ENCODE measurements around the gene CD59. TPM values are rescaled to one million over a fixed set of nuclear protein-coding genes. Genes with fewer than 3 reads are reported as not detected.

CD59 gene, protein sequence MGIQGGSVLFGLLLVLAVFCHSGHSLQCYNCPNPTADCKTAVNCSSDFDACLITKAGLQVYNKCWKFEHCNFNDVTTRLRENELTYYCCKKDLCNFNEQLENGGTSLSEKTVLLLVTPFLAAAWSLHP
- 15.2 and 16.7 TPM in 2 replicates for total RNA-seq (2014; rRNA removed; shearing (Covaris generic))

DNA sequence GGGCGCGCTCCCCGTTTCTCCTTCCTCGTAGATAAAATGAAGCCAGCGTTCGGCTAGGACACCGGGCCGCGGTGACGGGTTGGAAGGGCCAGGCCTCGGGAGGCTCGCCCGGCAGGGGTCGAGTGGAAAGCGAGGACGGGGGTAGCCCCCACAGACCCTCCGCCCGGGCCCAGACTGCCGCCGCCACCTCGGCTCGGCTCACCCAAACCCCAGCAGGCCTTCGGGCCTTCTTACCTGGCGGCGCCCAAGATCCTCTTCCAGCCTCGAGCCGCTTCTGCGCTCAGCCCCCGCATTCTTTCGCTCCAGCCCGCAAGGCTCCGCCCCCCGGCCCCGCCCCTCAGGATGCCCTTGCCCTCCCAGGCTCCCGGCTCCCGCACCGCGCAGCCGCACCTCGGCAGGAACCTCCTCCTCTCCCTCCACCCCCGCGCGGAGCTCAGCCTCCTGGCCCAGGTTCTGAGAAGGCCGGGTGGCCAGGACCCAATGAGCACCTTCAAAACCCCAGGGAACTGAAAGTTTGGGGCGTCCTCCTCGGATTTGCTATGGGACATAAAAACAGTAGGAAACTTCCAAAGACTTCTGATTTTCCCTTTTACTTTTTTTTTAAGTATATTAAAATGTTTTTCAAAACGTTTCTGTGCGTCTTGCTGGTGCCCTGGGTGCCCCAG is at the start of gene CD59:
CD59 (minus strand) TSS at position 276 of the 665 bp plus-strand sequence. CDS start 13,978 bp downstream, outside the sequence.
- peak; percentile 98 for DNase-seq
- Histone ChIP-seq H3K27me3 (ENCODE audit: control insufficient read depth, insufficient read depth, low read length) (peaks cover 14% of the 10 kb centered on the region; the same call in 1 of the 2 replicates), H3K36me3 (replicated peaks; ENCODE audit: control insufficient read depth, insufficient read depth, low read length) (no peaks in the 10 kb centered on the region), H3K4me3 (ENCODE audit: insufficient read depth, low read depth, low read length) (peak within 1 kb of the TSS; percentile 80)

DNA sequence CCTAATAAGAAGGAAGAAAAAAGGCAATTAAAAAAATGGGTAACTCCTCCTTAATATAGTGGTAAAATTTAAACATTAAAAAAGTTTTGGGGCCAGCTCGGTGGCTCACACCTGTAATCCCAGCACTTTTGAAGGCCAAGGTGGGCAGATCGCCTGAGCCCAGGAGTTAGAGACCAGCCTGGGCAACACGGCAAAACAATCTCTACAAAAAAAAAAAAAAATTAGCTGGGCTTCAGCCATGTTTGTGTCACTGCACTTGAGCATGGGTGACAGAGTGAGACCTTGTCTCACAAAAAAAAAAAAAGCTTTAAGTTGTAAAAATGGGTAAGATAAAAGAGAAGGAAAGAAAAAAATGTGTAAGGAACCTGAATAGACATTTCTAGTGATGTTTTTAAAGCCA is 49.4 kb upstream of the CD59 start:
- no peaks in the 10 kb centered on the region for H3K36me3 ChIP-seq (replicated peaks; ENCODE audit: control insufficient read depth, insufficient read depth, low read length)
- no peaks in the 10 kb centered on the region for H3K27me3 ChIP-seq (ENCODE audit: control insufficient read depth, insufficient read depth, low read length)
- H3K4me3 ChIP-seq (ENCODE audit: insufficient read depth, low read depth, low read length) = no peak overlapping the region
- DNase-seq = no peak

DNA sequence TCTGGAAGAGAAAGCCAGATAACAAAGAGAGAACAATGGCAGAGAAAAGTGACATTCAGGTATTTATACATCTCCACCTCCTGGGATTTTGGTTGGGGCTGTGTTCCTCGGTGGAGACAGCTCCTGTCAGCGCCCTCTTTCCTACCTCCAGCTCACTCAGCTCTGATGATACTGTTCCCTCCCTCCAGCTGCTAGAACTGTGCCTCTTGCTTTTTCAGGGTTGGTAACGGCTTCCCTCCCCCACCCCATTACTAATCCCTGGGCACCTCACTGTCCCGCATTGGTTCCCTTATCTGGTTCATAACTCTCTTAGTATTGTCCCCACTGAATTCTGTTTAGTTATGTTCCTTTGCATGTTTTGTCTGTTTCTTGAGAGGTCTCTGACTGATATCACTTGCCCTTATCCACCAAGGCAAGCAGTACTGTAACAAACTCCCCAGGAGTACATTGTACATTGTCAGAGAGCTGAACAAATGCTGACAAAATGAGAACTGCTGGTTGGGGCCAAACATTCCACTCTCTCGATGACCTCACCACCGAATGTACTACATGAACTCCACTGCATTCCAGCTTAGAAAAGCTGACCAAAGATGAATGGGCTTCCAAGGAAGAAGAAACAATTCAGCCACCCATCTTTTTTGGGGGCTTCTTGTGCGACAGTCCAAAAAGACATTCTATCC is 43.8 kb upstream of the CD59 start:
- Histone ChIP-seq H3K36me3 (replicated peaks; ENCODE audit: control insufficient read depth, insufficient read depth, low read length) (no peaks in the 10 kb centered on the region), H3K4me3 (ENCODE audit: insufficient read depth, low read depth, low read length) (no peak overlapping the region), H3K27me3 (ENCODE audit: control insufficient read depth, insufficient read depth, low read length) (peaks cover 8% of the 10 kb centered on the region)
- no peak for DNase-seq

DNA sequence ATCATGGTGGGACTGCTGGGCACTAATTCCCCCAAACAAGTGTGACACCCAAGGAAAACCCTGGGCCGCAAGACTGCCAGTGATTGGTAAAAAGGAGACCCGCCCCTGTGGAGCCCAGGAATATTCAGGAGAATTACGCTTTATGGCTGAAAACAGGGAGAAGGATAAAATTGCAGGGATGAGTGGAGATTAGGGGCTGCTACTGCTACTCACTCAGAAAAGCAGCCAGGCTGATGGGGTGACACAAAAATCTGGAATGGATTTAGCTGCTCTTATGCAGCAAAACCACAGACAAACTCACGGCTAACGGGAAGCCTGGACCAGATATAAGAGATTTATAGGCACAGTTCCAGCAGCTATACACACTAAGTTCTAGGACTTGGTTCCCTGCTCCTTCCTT is 42.5 kb upstream of the CD59 start:
- Histone ChIP-seq H3K36me3 (replicated peaks; ENCODE audit: control insufficient read depth, insufficient read depth, low read length) (no peaks in the 10 kb centered on the region), H3K27me3 (ENCODE audit: control insufficient read depth, insufficient read depth, low read length) (peaks cover 16% of the 10 kb centered on the region), H3K4me3 (ENCODE audit: insufficient read depth, low read depth, low read length) (no peak overlapping the region)
- DNase-seq = no peak

DNA sequence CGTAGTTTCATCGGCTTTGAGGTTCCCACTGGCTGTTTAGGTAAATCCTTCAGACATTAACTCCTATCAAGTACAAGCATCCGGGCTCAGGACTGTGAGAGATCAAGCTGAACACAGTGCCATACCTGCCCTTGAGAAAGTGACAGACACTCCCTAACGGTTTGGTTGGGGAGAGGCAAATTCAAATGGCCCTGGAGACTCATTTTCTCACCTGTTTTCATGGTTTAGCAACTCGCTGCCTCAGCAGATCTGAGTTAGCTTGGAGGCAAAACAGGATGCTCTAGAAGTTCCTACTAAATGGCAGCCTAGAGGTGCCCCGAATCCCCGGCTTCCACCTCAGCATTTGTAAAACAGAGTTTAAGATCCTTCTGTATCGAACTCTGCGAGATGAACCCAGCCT is 41.7 kb upstream of the CD59 start:
- Histone ChIP-seq H3K27me3 (ENCODE audit: control insufficient read depth, insufficient read depth, low read length) (peaks cover 23% of the 10 kb centered on the region), H3K4me3 (ENCODE audit: insufficient read depth, low read depth, low read length) (no peak overlapping the region), H3K36me3 (replicated peaks; ENCODE audit: control insufficient read depth, insufficient read depth, low read length) (no peaks in the 10 kb centered on the region)
- no peak for DNase-seq

DNA sequence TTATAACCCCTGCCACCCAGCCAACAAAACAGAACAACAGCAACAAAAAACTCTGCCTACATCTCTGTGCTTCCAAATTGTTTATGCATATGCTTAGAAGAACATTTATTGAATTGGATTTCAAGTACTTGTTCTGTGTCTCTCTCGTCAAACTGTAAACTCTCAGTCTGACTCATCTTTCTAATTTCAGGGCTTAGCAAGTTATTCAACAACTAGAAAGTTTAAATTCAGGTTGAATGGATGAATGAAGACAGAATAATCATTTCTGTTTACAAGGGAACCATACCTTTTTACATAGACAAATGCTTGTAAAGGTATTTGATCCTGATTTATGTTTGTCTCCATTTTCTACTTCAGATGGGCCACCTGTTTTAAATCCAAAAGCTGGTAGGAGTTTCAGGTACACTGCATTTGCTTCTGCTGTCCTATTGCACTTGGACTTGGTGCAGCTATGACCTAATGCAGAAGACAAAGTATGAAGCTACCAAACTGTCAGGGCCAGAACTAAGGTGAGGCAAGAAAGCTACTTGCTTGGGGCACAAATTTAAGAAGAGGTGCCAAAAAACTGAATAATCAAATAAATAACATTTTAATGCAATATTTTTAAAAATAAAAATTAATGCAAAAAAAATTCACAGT is 39.7 kb upstream of the CD59 start:
- no peak for DNase-seq
- H3K36me3 ChIP-seq (replicated peaks; ENCODE audit: control insufficient read depth, insufficient read depth, low read length) = no peaks in the 10 kb centered on the region
- no peak overlapping the region for H3K4me3 ChIP-seq (ENCODE audit: insufficient read depth, low read depth, low read length)
- H3K27me3 ChIP-seq (ENCODE audit: control insufficient read depth, insufficient read depth, low read length) = peaks cover 25% of the 10 kb centered on the region

DNA sequence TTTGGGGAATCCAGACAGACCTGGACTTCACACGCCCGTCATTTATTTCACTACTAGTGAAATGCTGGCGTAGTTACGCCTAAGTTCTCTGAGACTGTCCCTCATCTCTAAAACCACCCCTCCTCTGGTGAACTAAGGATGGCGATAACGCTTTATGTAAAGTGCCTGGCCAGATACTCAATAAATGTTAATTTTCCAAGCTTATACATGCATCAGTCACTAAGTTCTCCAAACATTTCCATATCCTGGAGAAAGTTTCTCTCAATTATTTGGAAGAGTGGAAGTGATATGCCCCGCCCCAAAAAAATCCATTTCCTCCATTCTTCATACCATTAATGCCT is 39.2 kb upstream of the CD59 start:
- DNase-seq = no peak
- no peaks in the 10 kb centered on the region for H3K36me3 ChIP-seq (replicated peaks; ENCODE audit: control insufficient read depth, insufficient read depth, low read length)
- no peak overlapping the region for H3K4me3 ChIP-seq (ENCODE audit: insufficient read depth, low read depth, low read length)
- peaks cover 25% of the 10 kb centered on the region for H3K27me3 ChIP-seq (ENCODE audit: control insufficient read depth, insufficient read depth, low read length)

DNA sequence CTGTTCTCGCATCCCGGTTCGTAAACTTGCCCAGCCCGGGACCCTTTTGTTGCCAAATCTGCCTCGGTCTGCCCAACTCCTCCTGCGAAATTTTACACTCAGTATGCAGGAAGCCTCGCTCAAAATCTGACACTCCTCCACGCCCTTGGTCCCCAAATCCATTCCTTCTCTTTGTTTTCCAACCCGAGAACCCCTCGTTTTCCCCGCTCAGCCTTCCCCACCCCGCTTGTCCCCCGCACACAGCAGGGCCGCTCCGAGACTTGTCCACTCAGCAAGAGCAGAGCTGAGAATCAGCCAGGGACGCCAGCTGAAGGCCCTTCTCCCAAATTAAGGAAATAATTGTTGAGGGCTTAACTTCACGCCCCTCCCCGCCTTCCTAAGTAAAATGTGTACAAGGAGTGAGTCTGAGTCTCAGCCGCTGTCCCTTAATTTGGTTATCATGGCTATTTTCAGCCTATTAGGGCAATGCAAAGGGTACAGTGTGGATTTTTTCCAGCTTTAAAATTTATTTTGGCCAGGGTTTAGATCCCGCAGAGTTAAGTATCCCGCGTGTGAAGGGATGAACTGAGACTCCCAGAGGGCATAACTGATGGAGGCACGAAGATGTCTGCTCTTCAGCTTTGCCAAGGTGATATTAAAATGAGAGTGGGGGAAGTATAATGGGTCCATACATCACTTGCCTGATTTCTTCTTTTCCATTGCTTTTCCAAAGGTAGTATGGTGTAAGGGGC is 38.7 kb upstream of the CD59 start:
- Histone ChIP-seq H3K36me3 (replicated peaks; ENCODE audit: control insufficient read depth, insufficient read depth, low read length) (no peaks in the 10 kb centered on the region), H3K4me3 (ENCODE audit: insufficient read depth, low read depth, low read length) (peak overlapping the region; percentile 64), H3K27me3 (ENCODE audit: control insufficient read depth, insufficient read depth, low read length) (peaks cover 25% of the 10 kb centered on the region)
- no peak for DNase-seq

DNA sequence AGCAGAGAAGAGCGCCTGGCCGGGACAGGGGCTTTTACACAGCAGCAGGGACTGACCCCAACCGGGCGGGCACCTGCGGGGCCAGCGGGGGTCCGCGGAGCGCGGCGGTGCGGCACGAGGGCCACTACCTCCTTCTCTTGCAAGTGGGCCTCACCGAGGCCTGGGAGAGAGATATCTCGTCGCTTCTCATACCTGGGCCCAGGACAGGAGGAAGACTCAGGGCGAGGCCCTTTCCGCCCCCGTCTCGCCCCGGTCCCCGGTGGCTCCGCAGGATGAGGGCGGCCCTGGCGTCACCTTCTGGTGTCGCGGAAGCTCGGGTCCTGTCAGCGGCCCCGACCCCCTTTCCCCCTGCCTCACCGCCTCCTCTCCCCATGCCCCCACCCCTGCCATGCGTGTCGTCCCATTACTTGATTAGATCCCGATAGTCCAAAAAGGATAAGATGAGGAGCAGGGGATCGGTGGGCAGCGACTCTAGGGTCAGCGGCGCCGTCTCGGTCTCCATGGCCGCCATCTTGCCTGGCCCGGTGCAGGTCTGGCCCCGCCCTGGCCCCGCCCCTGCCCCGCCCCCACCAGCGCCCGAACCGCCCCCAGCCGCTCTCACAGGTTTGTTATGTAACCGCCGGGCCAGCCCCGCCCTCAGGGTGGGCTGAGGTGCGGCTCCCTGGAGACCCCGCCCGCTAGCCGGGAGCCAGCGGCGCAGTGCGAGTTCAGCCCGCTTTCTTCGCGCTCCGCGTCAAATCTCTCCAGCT is 37.9 kb upstream of the CD59 start, which contains the start of gene FBXO3:
FBXO3 (minus strand) TSS at position 534 of the 749 bp plus-strand sequence; CDS start at position 511, 23 bp downstream.
- Histone ChIP-seq H3K27me3 (ENCODE audit: control insufficient read depth, insufficient read depth, low read length) (peaks cover 25% of the 10 kb centered on the region), H3K36me3 (replicated peaks; ENCODE audit: control insufficient read depth, insufficient read depth, low read length) (no peaks in the 10 kb centered on the region), H3K4me3 (ENCODE audit: insufficient read depth, low read depth, low read length) (peak within 1 kb of the TSS; percentile 78)
- DNase-seq = peak; percentile 98

DNA sequence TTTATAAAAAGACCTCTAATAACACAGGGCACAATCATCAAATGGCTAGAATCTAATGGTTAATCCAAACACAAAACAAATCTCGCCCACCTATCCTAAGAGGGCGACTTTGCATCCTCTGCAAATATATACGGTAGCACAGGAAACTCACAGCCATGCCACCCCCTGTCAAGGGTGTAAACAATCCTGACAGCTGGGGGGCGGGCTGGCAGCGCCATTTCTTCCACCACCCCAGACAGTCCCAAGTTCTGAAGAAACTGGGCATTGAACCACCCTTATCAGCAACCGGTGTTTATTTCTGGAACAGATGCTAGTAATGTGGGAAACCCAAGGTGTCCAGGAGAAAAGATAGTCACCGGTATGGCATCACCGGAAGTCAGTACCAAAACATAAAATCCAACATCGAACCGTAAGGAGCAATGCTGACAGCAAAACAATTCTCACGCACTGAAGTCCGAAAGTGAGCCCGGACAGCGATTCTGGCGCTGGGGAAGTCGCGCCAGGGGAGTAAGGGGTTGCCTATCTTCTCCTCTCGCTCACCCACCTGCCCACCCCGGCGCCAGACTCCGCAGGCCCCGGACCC is 37.3 kb upstream of the CD59 start:
- H3K4me3 ChIP-seq (ENCODE audit: insufficient read depth, low read depth, low read length) = peak overlapping the region; percentile 78
- H3K36me3 ChIP-seq (replicated peaks; ENCODE audit: control insufficient read depth, insufficient read depth, low read length) = no peaks in the 10 kb centered on the region
- H3K27me3 ChIP-seq (ENCODE audit: control insufficient read depth, insufficient read depth, low read length) = peaks cover 25% of the 10 kb centered on the region
- peak; percentile 36 for DNase-seq

DNA sequence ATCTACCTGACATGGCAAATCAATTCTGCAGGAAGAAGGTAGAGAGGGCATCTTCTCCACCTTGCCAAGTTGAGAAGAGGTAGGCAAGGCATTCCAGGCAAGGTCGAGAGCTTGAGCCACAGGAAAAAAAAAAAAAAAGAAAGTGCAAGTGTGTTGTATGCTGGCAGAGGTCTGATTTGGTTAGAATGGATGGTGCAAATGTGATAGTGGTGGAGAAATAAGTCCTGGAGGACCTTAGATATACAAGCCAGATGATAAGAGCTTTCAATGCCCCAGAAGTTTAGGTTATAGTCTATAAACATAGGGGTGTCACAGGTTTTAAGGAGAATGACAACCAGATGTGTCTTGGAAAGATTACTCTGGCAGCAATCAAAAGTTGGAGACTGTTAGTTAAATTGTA is 36.6 kb upstream of the CD59 start:
- no peak for DNase-seq
- H3K4me3 ChIP-seq (ENCODE audit: insufficient read depth, low read depth, low read length) = no peak overlapping the region
- no peaks in the 10 kb centered on the region for H3K36me3 ChIP-seq (replicated peaks; ENCODE audit: control insufficient read depth, insufficient read depth, low read length)
- H3K27me3 ChIP-seq (ENCODE audit: control insufficient read depth, insufficient read depth, low read length) = peaks cover 25% of the 10 kb centered on the region

DNA sequence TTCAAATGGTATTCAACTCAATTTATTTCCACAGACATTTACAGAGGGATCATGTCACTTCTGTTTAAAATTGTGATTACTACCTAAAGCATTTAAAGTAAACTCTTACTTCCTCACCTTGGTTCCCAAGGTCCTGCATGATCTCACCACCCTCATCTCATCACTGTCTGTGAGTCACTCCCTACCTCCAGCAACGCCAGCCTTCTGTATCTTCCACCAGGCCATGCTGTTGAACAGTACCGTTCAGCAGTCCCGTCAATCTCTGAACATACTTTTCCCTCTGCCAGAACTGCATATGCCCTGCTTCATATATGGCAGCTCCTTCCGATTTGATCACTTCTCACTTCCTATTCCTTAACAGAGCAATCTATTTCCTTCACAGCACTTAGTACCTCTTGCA is 36.1 kb upstream of the CD59 start:
- no peak for DNase-seq
- H3K36me3 ChIP-seq (replicated peaks; ENCODE audit: control insufficient read depth, insufficient read depth, low read length) = no peaks in the 10 kb centered on the region
- peaks cover 25% of the 10 kb centered on the region for H3K27me3 ChIP-seq (ENCODE audit: control insufficient read depth, insufficient read depth, low read length)
- no peak overlapping the region for H3K4me3 ChIP-seq (ENCODE audit: insufficient read depth, low read depth, low read length)

DNA sequence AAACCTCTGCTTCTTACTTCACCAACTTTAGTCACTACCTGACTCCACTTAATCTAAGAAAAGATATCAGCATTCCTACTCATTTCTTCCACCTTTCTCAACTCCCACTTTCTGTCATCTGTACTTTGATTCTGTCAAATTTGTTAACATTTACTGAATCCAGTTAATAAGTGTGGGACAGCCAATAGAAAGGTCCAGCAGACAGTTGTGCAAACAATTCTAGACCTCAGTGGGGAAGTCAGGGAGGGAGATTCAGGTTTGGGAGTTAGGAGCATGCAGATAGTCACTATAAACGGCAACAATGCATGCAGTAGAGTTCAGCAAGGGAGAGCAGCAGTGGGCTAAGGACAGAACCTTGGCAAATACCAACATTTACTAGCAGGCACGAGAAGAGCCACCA is 34.0 kb upstream of the CD59 start:
- H3K36me3 ChIP-seq (replicated peaks; ENCODE audit: control insufficient read depth, insufficient read depth, low read length) = no peaks in the 10 kb centered on the region

More for the DNA sequence above, 34.0 kb upstream of the CD59 start:
- no peak for DNase-seq
- no peak overlapping the region for H3K4me3 ChIP-seq (ENCODE audit: insufficient read depth, low read depth, low read length)
- peaks cover 20% of the 10 kb centered on the region for H3K27me3 ChIP-seq (ENCODE audit: control insufficient read depth, insufficient read depth, low read length)
